CD4-positive, alpha-beta T cell (primary cell): ENCODE measurements around the gene MGRN1. TPM values are rescaled to one million over a fixed set of nuclear protein-coding genes. Genes with fewer than 3 reads are reported as not detected.

Experiments used
- ATAC-seq: fragments of 200-7000 bp; cut with Tn5 transposase; one replicate; pipeline ENCODE4 v1.10.0; 2022; ENCODE audit warnings: mild to moderate bottlenecking; ENCODE audit not compliant: poor library complexity
- CTCF ChIA-PET: fragments of 350-600 bp; sonication (Branson Sonifier 250); formaldehyde crosslinking; loops from one replicate; lab custom pipeline; 2021; ENCODE audit warnings: antibody characterized with exemption, inconsistent platforms; lab: Charles Lee
- POLR2A ChIA-PET: fragments of 350-600 bp; sonication (Branson Sonifier 250); formaldehyde crosslinking; loops from one replicate; lab custom pipeline; 2021; ENCODE audit warnings: antibody characterized with exemption, inconsistent platforms; lab: Charles Lee
- DNase-seq, 14 experiments: peaks; one replicate each; pipeline ENCODE4 v3.0.0-alpha.2; 2013 to 2020; ENCODE audit warnings: mixed read lengths in 2 of 14
- H3K27ac ChIP-seq, 2 donors: one replicate each; pipeline versions ENCODE4 v1.5.1 to v1.7.0; 2013; ENCODE audit warnings: low read length in 2 of 2, low read depth in 1 of 2, mild to moderate bottlenecking in 1 of 2
- H3K27me3 ChIP-seq, 2 experiments: 1 replicate in 1 of 2; 2 replicates in 1 of 2; pipeline versions ENCODE4 v1.6.1 to v1.7.0; 2013; ENCODE audit warnings: low read length in 2 of 2, control low read depth in 1 of 2, mild to moderate bottlenecking in 1 of 2, moderate library complexity in 1 of 2; ENCODE audit not compliant: insufficient read depth in 2 of 2, control insufficient read depth in 1 of 2
- H3K36me3 ChIP-seq: one replicate; pipeline ENCODE4 v1.6.1; 2013; ENCODE audit warnings: low read length, control low read depth; ENCODE audit not compliant: insufficient read depth
- H3K4me1 ChIP-seq: one replicate; pipeline ENCODE4 v1.6.1; 2013; ENCODE audit warnings: low read length, control low read depth; ENCODE audit not compliant: insufficient read depth
- H3K4me3 ChIP-seq: one replicate; pipeline ENCODE4 v1.5.1; 2013; ENCODE audit warnings: mild to moderate bottlenecking, low read length, moderate library complexity
- H3K9me3 ChIP-seq, 2 experiments: 1 replicate in 1 of 2; 2 replicates in 1 of 2; pipeline versions ENCODE4 v1.6.1 to v1.7.0; 2013; ENCODE audit warnings: low read length in 2 of 2, mild to moderate bottlenecking in 2 of 2, control low read depth in 1 of 2, moderate library complexity in 1 of 2; ENCODE audit not compliant: control insufficient read depth in 1 of 2, insufficient read depth in 1 of 2
- H3K27ac Mint-ChIP-seq: one replicate; pipeline ENCODE4 v1.8.0; 2020; ENCODE audit warnings: mixed read lengths
- H3K27me3 Mint-ChIP-seq: one replicate; pipeline ENCODE4 v1.8.0; 2021; ENCODE audit warnings: mixed read lengths
- H3K36me3 Mint-ChIP-seq: one replicate; pipeline ENCODE4 v1.8.0; 2021; ENCODE audit warnings: low read depth, mixed read lengths
- H3K4me1 Mint-ChIP-seq: one replicate; pipeline ENCODE4 v1.8.0; 2021; ENCODE audit warnings: low read depth, mixed read lengths
- H3K4me3 Mint-ChIP-seq: one replicate; pipeline ENCODE4 v1.8.0; 2020; ENCODE audit warnings: mild to moderate bottlenecking, mixed read lengths
- H3K9me3 Mint-ChIP-seq: one replicate; pipeline ENCODE4 v1.8.0; 2020; ENCODE audit warnings: mixed read lengths
- intact Hi-C, 2 experiments: fragments of 100-400 bp; cut with DNase I in 1 of 2; cut with micrococcal nuclease in 1 of 2; formaldehyde crosslinking; loops; one replicate each; pipeline versions ENCODE4 v1.15.1 to v1.9.0; 2023 to 2025; cut with DNase I, micrococcal nuclease
- total RNA-seq, 174 experiments: library from RNA in 2 of 174; stranded (reverse) in 2 of 174; gene quantifications; one replicate each; pipeline ENCODE4 v1.2.3 and lab custom pipeline; 2021 to 2026
- TF ChIP-seq, protein P1 (sequence below): fragments of 200-600 bp; IDR thresholded peaks from one replicate; pipeline ENCODE4 v1.8.0; 2022; ENCODE audit warnings: antibody characterized with exemption, mild to moderate bottlenecking

Gene MGRN1
- total RNA-seq, 2 experiments from 2014 or later: 45.9 to 48.6 TPM

DNA sequence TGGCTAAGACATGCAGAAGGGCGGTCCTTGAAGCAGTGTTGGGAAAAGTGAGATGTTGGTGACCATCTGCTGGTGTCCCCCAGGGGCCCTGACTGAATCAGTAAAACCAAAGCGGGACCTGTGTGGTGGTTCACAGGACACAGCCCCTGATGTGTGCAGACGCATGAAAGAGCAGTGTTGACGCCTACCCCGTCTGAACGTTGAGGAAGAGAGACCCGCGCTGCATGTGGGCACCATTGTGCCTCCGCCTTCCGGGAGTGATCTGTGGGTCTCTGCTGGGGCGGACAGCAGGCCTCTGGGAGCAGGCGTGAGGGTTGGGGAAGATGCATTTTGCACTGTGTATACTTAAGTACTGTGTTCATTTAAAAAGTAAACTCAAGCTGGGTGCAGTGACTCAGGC, 31.6 kb downstream of the MGRN1 start:
- no peak for ATAC-seq
- Mint-ChIP-seq H3K4me1 (peaks cover 28% of the 10 kb centered on the region), H3K4me3 (no peak overlapping the region), H3K27me3 (no peaks in the 10 kb centered on the region), H3K9me3 (no peaks in the 10 kb centered on the region), H3K27ac (no peak overlapping the region), H3K36me3 (peaks cover 42% of the 10 kb centered on the region)
- no peak overlapping the region for H3K4me3 ChIP-seq
- peaks cover 62% of the 10 kb centered on the region for H3K36me3 ChIP-seq
- TF ChIP-seq, protein P1, sequence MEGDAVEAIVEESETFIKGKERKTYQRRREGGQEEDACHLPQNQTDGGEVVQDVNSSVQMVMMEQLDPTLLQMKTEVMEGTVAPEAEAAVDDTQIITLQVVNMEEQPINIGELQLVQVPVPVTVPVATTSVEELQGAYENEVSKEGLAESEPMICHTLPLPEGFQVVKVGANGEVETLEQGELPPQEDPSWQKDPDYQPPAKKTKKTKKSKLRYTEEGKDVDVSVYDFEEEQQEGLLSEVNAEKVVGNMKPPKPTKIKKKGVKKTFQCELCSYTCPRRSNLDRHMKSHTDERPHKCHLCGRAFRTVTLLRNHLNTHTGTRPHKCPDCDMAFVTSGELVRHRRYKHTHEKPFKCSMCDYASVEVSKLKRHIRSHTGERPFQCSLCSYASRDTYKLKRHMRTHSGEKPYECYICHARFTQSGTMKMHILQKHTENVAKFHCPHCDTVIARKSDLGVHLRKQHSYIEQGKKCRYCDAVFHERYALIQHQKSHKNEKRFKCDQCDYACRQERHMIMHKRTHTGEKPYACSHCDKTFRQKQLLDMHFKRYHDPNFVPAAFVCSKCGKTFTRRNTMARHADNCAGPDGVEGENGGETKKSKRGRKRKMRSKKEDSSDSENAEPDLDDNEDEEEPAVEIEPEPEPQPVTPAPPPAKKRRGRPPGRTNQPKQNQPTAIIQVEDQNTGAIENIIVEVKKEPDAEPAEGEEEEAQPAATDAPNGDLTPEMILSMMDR: no peak
- intact Hi-C loops: no loop called here
- H3K9me3 ChIP-seq: no peaks in the 10 kb centered on the region
- ChIA-PET CTCF (interaction anchor here (1.7 kb wide), 1 partner anchor 32 kb away, joined by 7 read pairs; the partner anchor contains the start of gene MGRN1), POLR2A (no interaction called here)
- H3K4me1 ChIP-seq: peaks cover 30% of the 10 kb centered on the region
- no peaks in the 10 kb centered on the region for H3K27me3 ChIP-seq
- DNase-seq: no peak
- no peak overlapping the region for H3K27ac ChIP-seq

- Mint-ChIP-seq H3K4me1 (peaks cover 34% of the 10 kb centered on the region), H3K27me3 (no peaks in the 10 kb centered on the region), H3K9me3 (no peaks in the 10 kb centered on the region), H3K36me3 (peaks cover 35% of the 10 kb centered on the region), H3K27ac (no peak overlapping the region), H3K4me3 (no peak overlapping the region)
- Histone ChIP-seq H3K27me3 (no peaks in the 10 kb centered on the region), H3K27ac (no peak overlapping the region), H3K4me3 (no peak overlapping the region), H3K4me1 (peaks cover 36% of the 10 kb centered on the region), H3K9me3 (no peaks in the 10 kb centered on the region), H3K36me3 (peaks cover 54% of the 10 kb centered on the region)
- TF ChIP-seq, protein P1: no peak
- ATAC-seq: no peak
- peak in 1 of 14 experiments; percentile 17 for DNase-seq
- intact Hi-C loops: no loop called here
- ChIA-PET CTCF (interaction anchor here (1.7 kb wide), 1 partner anchor 33 kb away, joined by 7 read pairs; the partner anchor contains the start of gene MGRN1), POLR2A (no interaction called here)
These were observed 32.4 kb downstream of the MGRN1 start for GRCh38 chr16:4656695-4657686.

GRCh38 chr16:4659363-4660353, 35.0 kb downstream of the MGRN1 start:
- Histone ChIP-seq H3K27ac (peak overlapping the region; percentile 43 to 76), H3K36me3 (peaks cover 35% of the 10 kb centered on the region), H3K9me3 (no peaks in the 10 kb centered on the region), H3K27me3 (no peaks in the 10 kb centered on the region), H3K4me3 (no peak overlapping the region), H3K4me1 (peaks cover 59% of the 10 kb centered on the region)
- Mint-ChIP-seq H3K4me1 (peaks cover 58% of the 10 kb centered on the region), H3K27me3 (no peaks in the 10 kb centered on the region), H3K27ac (peak overlapping the region; percentile 95), H3K4me3 (no peak overlapping the region), H3K36me3 (peaks cover 25% of the 10 kb centered on the region), H3K9me3 (no peaks in the 10 kb centered on the region)
- ATAC-seq (no peak), DNase-seq (no peak)
- POLR2A ChIA-PET: interaction anchor here (0.9 to 2.8 kb wide), 7 partner anchors 17 to 74 kb away, joined by 3 to 15 read pairs (median 7); partner anchors contain the start of genes ANKS3, DNAAF8, MGRN1 and NUDT16L1
- TF ChIP-seq, protein P1: no peak
- intact Hi-C loops: no loop called here
- CTCF ChIA-PET: interaction anchor here (1.7 kb wide), 1 partner anchor 9 kb away, joined by 6 read pairs; no protein-coding TSS in a partner anchor
